HG02678 (cell line): ENCODE data around the gene LIPM.

Source experiments
- ATAC-seq: cut with Tn5 transposase; IDR thresholded peaks from one replicate; pipeline ENCODE4 v1.9.1; 2021; ENCODE audit warnings: mild to moderate bottlenecking, moderate library complexity; ENCODE audit not compliant: unreplicated experiment

LIPM gene, protein sequence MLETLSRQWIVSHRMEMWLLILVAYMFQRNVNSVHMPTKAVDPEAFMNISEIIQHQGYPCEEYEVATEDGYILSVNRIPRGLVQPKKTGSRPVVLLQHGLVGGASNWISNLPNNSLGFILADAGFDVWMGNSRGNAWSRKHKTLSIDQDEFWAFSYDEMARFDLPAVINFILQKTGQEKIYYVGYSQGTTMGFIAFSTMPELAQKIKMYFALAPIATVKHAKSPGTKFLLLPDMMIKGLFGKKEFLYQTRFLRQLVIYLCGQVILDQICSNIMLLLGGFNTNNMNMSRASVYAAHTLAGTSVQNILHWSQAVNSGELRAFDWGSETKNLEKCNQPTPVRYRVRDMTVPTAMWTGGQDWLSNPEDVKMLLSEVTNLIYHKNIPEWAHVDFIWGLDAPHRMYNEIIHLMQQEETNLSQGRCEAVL

GRCh38 chr10:88802523-88803285, at the start of gene LIPM:
TSS of gene LIPM (plus strand) at chr10:88802730. CDS start at chr10:88802897, 167 bp downstream.
- ATAC-seq = no peak

DNA sequence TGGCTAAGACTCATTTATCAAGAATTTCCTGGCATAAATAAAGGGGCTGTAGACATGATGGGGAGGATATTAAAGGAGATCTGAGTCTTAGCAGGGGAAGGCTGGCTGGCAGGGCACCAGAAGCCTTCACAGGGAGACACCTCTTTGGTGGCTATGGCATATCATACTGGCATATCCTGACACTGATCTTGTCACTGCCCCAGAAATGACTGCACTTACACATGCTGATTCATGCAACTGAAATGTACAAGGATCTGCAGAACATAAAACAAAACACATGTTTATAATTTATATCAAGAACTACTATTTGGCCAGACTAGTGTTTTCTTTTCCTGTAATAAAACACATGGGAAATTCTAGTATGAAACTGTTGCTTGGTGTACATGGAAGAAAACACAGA, 48.2 kb upstream of the LIPM start:
- ATAC-seq = no peak

- ATAC-seq = peak; percentile 68
Measured at GRCh38 chr10:88755753-88756152, 46.8 kb upstream of the LIPM start.

- no peak for ATAC-seq
Measured at GRCh38 chr10:88756660-88757059, 45.9 kb upstream of the LIPM start.

GRCh38 chr10:88759366-88760101, 43.0 kb upstream of the LIPM start, which contains the start of gene LIPN:
TSS of gene LIPN (plus strand) at chr10:88760020. CDS start at chr10:88761406, 1,386 bp downstream.
- no peak for ATAC-seq

DNA sequence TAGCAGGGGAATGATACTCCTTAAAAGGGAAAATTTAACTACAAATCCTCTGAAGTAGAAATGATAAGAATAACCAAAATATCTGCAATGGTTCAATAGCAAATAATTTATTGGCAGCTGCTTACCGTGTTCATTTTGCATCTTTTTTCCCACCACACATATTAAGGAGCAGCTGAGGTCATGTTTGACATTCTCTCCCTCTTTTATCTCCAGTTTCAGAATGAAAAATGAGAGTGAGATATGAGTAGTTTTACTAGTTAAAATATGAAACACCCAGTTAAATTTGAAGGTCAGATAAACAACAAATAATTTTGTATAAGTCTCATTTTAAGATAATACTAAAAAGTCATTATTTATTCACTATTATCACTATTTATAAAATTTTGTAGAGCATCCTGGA, 39.6 kb upstream of the LIPM start:
- no peak for ATAC-seq

- no peak for ATAC-seq
Measured at GRCh38 chr10:88763441-88763840, 39.1 kb upstream of the LIPM start.

DNA sequence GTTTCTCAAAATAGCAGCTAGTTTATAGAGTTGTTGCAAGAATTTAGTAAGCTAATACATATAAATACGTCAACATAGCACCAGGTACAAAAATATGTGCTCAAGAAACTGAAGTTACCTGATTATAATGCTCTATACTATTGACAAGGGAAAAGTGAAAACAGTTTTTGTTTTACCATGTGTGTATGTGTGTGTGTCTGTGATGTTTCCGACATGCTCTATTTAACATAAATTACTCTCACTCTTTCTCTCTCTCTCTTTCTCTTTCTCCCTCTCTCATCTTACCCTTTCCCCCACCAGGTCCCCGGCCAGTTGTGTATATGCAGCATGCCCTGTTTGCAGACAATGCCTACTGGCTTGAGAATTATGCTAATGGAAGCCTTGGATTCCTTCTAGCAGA, 38.4 kb upstream of the LIPM start:
- ATAC-seq = peak; percentile 43

- ATAC-seq = no peak
Measured at GRCh38 chr10:88765816-88766215, 36.7 kb upstream of the LIPM start.

GRCh38 chr10:88769384-88769783, 33.1 kb upstream of the LIPM start:
- ATAC-seq = no peak

GRCh38 chr10:88781206-88781605, 21.3 kb upstream of the LIPM start:
- ATAC-seq = no peak

GRCh38 chr10:88782222-88782621, 20.3 kb upstream of the LIPM start:
- ATAC-seq = no peak

- no peak for ATAC-seq
Measured at GRCh38 chr10:88783724-88784123, 18.8 kb upstream of the LIPM start.

DNA sequence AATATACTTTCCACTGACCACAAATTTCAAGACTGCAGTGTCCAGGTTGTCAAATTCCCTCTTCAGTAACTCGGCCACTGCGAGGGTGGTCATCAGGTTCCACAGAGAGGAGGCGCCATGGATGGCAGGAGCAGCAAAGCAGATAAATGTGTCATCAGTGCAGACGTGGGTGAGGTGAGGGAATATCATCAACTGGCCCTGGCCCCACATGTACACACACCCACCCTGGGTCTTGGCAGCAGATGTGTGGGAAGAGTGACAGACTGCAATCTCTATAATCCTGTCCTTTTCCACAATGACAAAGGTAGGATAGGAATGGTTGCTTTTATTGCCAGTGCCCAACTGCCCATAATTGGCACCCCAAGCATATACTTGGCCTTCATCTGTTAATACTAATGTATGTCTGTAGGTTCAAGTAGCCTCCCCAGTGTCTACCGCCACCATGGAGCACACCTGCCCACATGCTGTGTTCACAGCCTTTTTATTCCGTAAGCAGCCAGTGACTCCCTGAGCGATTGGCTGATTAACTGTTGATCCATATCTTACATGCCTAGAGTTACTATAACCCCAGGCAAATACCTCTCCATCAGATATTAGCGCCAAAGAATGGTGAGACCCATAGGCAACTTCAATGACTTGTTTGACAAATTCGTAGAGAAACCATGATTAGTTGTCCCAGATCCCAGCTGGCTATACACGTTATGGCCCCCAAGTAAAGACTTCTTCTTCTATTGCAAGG, 16.3 kb upstream of the LIPM start:
- no peak for ATAC-seq

DNA sequence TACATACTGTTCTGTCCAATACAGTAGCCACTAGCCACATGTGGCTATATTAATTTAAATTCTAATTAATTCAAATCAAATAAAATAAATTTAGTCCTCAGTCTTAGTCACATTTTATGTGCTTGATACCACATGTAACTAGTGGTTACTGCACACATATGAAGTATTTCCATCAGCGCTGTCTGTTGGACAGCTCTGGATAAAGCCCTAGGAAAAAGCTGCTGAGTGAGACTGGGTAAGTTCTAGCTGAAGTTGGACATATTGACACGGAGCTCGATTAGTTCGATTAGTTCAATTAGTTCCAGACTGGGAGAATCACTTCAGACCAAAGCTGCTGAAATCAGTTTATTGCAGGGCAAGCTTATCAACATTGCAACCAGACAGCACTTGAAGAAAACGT, 15.1 kb upstream of the LIPM start:
- no peak for ATAC-seq

DNA sequence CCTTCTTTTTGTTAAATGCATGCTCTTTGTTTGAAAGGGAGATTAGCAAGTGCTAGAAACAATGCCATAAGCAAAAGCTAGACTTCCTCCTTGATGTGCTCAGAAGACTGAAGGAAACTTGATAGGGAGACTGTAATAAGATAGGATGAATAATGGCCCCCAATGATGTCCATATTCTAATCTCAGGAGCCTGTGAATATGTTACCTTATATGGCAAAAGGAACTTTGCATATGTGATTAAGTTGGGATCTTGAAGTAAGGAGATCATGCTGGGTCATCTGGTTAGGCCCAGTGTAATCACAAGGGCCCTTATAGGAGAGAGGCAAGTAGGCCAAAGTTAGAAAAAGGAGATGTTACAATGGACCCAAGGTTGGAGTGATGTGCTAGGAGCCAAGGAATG, 13.6 kb upstream of the LIPM start:
- ATAC-seq = no peak

- ATAC-seq = no peak
Measured at GRCh38 chr10:88791924-88792323, 10.6 kb upstream of the LIPM start.

DNA sequence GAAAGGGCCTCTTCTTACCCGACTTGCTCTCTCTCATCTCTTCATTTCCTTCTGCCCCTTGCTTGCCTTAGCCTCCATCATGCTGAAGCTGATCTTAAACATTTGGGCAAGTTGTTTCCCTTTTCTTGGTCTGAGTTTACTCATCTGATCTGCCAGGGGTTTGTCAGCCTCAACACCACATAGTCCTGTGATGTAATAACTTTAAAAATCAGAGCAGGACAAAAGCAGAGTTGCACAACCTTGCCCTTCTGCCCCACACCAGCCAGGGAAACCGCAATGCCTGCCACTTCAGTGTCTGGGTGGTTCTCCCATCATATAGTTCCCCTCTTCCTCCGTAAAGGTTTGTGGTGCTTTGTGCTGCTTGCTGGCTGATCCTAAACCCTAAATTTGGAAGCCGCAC, 9.9 kb upstream of the LIPM start:
- ATAC-seq = no peak

GRCh38 chr10:88793712-88794299, 8.7 kb upstream of the LIPM start:
- ATAC-seq = no peak

DNA sequence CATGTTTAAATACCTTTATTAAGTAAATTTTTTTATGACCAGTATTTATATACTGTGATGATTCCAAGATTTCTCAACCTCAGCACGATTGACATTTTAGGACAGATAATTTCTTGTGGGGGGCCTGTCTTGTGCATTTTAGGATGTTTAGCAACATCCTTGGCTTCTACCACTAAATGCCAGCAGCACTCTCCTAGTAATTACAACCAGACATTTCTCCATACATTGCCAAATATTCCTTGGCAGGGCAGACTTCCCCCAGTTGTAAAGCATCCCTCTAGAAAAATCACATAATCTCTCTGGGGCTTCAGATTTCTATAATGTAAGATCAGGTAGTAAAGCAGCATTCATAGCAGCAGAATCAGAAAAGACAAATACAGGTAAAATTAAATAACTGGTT, 7.8 kb upstream of the LIPM start:
- no peak for ATAC-seq
